Activated CD8-positive, alpha-beta T cell treated with anti-CD3 and anti-CD28 coated beads, Interleukin-2, amount 10 ng/mL, durations not matched to agents 7 days and 5 days (primary cell): ENCODE results near the gene NDUFB5. TPM values are rescaled to one million over a fixed set of nuclear protein-coding genes. Genes with fewer than 3 reads are reported as not detected.

Source experiments
- ATAC-seq: fragments of 150-1000 bp; cut with Tn5 transposase; one replicate; pipeline ENCODE4 v1.10.0; 2021; ENCODE audit warnings: moderate library complexity
- CTCF ChIA-PET: fragments of 350-600 bp; sonication (Branson Sonifier 250); formaldehyde crosslinking; loops from one replicate; lab custom pipeline; 2021; ENCODE audit warnings: antibody characterized with exemption; lab: Charles Lee
- POLR2A ChIA-PET: fragments of 350-600 bp; sonication (Branson Sonifier 250); formaldehyde crosslinking; loops from one replicate; lab custom pipeline; 2021; ENCODE audit warnings: antibody characterized with exemption; lab: Charles Lee
- DNase-seq: peaks from one replicate; pipeline ENCODE4 v3.0.0-alpha.2; 2020
- H3K27ac Mint-ChIP-seq: one replicate; pipeline ENCODE4 v1.8.0; 2021; ENCODE audit warnings: mild to moderate bottlenecking, mixed read lengths
- H3K27me3 Mint-ChIP-seq: one replicate; pipeline ENCODE4 v1.8.0; 2021; ENCODE audit warnings: low read depth, mixed read lengths
- H3K36me3 Mint-ChIP-seq: one replicate; pipeline ENCODE4 v1.8.0; 2021; ENCODE audit warnings: low read depth, mixed read lengths
- H3K4me1 Mint-ChIP-seq: one replicate; pipeline ENCODE4 v1.8.0; 2021; ENCODE audit warnings: low read depth, mixed read lengths
- H3K4me3 Mint-ChIP-seq: one replicate; pipeline ENCODE4 v1.8.0; 2021; ENCODE audit warnings: mild to moderate bottlenecking, mixed read lengths
- H3K9me3 Mint-ChIP-seq: one replicate; pipeline ENCODE4 v1.8.0; 2022; ENCODE audit warnings: mixed read lengths; ENCODE audit not compliant: insufficient read depth
- total RNA-seq, 2 experiments: library from RNA; stranded (reverse); gene quantifications; one replicate each; pipeline ENCODE4 v1.2.3, GENCODE V29; 2021

Gene NDUFB5
- total RNA-seq = 10 to 100 TPM; 87.1 to 95.9 TPM

DNA sequence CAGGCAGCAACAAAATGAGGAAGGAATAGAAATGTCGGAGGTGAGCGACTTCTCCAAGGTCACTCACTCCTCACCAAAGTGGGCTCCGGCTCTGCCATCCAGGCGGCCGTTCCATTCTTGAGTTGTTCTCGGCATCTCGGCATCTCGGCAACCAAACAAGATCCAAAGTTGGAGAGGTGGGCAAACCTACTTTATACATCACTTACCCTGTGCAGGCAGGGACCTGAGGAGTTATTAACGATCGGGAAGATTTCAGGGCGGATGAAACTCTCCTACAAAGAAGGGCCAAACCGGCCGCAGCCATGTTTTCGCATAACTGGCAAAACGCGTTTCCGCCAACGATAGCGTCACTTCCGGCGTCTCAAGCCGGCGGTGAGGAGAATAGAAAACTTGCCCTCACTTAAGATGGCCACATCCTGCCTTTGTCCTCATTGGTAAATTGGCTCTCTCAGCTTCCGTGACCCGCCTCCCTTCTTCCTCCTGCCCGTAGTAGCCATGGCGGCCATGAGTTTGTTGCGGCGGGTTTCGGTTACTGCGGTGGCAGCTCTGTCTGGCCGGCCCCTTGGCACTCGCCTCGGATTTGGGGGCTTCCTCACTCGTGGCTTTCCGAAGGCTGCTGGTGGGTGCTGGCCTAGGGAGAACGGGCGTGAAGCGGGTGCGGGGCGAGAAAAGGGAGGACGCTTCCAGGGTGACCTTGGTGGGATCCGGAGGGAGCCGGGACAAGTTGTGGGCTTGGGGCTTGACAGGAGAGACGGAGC lies at the start of gene NDUFB5, which contains the start of gene MRPL47:
TSS of gene NDUFB5 (plus strand) at position 474 of the 758 bp plus-strand sequence. CDS start at position 496, 22 bp downstream.
TSS of gene MRPL47 (minus strand) at position 318 of the 758 bp plus-strand sequence. CDS start at position 304, 14 bp downstream.
- peak; percentile 95 for ATAC-seq
- H3K27ac Mint-ChIP-seq = peak within 1 kb of the TSS; percentile 99
- peaks cover 46% of the 10 kb centered on the region for H3K4me1 Mint-ChIP-seq
- H3K27me3 Mint-ChIP-seq = no peaks in the 10 kb centered on the region
- H3K4me3 Mint-ChIP-seq = peak within 1 kb of the TSS; percentile 99
- DNase-seq = peak; percentile 96
- no peaks in the 10 kb centered on the region for H3K9me3 Mint-ChIP-seq
- CTCF ChIA-PET = interaction anchor here (0.7 to 1.0 kb wide), 2 partner anchors 49 to 1001 kb away, joined by 3 to 4 read pairs; no protein-coding TSS in a partner anchor
- H3K36me3 Mint-ChIP-seq = peaks cover 43% of the 10 kb centered on the region
- POLR2A ChIA-PET = interaction anchor here (0.7 to 2.1 kb wide), 12 partner anchors 9 to 283 kb away, joined by 3 to 16 read pairs (median 3); partner anchors contain the start of genes ACTL6A, MFN1 and USP13

DNA sequence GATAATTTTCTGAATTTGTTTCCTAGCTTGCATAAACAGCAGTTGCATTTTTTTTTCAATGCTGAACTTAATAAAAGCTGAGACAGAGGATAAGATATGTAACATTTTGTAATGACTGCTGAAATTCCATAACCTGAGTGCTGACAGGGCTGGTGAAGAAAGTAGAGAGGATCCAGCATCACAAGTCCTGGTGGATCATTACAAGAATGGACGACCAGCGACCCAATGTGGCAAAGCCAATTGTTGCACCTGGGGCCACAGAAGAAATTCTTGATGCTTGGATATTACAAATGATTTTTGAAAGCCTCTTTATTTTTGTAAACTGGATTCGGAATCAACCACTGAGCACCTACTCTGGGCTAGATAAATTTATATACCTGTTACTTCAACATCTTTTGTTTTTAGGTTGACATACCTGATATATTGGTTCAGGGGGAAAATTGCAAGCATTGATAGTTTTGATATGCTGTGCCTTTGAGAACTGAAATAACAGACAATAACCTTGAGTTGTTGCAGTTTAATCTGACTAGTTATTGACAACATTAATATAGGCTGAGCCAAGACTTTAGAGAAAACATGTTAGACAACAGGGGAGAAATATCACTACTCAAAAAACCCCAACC lies 45.7 kb upstream of the NDUFB5 start:
- ATAC-seq = no peak
- ChIA-PET CTCF (interaction anchor here (1.4 to 1.6 kb wide), 2 partner anchors 237 to 544 kb away, joined by 4 to 8 read pairs; no protein-coding TSS in a partner anchor), POLR2A (no interaction called here)
- H3K36me3 Mint-ChIP-seq = peaks cover 2% of the 10 kb centered on the region
- DNase-seq = peak; percentile 67
- no peaks in the 10 kb centered on the region for H3K9me3 Mint-ChIP-seq
- no peak overlapping the region for H3K27ac Mint-ChIP-seq
- H3K4me1 Mint-ChIP-seq = peaks cover 13% of the 10 kb centered on the region
- no peak overlapping the region for H3K4me3 Mint-ChIP-seq
- H3K27me3 Mint-ChIP-seq = peaks cover 15% of the 10 kb centered on the region

DNA sequence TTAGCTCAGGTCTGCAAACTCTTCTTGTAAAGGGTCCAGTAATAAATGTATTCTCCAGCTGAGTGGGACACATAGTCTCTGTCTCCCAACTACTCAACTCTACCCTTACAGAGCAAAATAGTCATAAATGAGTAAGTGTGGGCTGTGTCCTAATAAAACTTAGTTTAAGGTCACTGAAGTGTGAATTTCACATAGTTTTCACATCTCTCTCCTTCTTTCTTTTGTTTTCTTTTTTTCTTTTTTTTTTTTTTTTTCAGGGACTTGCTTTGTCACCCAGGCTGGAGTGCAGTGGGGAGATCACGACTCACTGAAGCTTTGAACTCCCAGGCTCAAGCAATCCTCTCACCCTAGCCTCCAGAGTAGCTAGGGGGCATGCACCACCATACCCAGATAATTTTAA lies 43.8 kb upstream of the NDUFB5 start:
- Mint-ChIP-seq H3K4me3 (no peak overlapping the region), H3K4me1 (peaks cover 30% of the 10 kb centered on the region), H3K27me3 (peaks cover 11% of the 10 kb centered on the region), H3K9me3 (no peaks in the 10 kb centered on the region), H3K36me3 (peaks cover 2% of the 10 kb centered on the region), H3K27ac (no peak overlapping the region)
- ATAC-seq (no peak), DNase-seq (no peak)
- POLR2A ChIA-PET = interaction anchor here (0.6 kb wide), 1 partner anchor 122 kb away, joined by 3 read pairs; no protein-coding TSS in a partner anchor
- CTCF ChIA-PET = interaction anchor here (0.9 to 1.4 kb wide), 2 partner anchors 239 to 545 kb away, joined by 3 to 5 read pairs; no protein-coding TSS in a partner anchor

DNA sequence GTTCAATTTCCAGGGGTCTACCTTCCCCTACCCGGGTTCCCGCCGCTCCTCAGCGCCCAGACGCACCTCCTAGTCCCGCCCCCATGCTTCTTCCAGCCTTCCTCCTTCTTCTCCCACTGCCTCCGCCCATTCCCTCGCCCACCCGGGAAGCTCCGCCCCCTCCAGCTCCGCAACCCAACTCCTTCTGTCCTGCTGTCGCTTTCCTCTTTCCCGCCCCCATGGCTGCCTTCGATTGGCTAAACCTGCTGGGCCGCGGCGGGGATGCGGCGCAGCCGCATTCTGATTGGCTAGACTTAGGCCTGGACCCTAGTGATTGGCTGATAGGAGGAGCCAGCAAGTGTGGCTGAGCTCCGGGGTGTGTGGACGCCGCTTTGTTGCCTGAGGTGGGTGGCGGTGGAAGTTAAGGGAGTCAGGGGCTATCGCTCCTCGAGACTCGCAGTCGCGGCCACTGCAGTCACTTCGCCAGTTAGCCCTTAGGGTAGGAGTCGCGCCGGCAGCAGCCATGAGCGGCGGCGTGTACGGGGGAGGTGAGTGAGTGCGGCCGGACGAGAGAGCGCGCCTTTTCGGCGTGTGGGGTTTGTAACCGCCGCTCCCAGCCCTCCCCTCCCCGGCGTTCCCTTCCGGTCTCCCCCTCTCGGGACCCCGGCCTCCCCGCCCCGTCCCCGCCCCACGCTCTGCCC lies 41.9 kb upstream of the NDUFB5 start, which contains the start of gene ACTL6A:
TSS of gene ACTL6A (plus strand) at position 336 of the 680 bp plus-strand sequence. CDS start at position 503, 167 bp downstream.
- H3K36me3 Mint-ChIP-seq = peaks cover 2% of the 10 kb centered on the region
- POLR2A ChIA-PET = interaction anchor here (0.6 to 1.8 kb wide), 7 partner anchors 42 to 1349 kb away, joined by 3 to 9 read pairs (median 3); partner anchors contain the start of genes GNB4, MRPL47, NDUFB5 and PIK3CA
- ATAC-seq = peak; percentile 97
- H3K4me1 Mint-ChIP-seq = peaks cover 33% of the 10 kb centered on the region
- DNase-seq = peak; percentile 99
- H3K27ac Mint-ChIP-seq = peak within 1 kb of the TSS; percentile 98
- H3K9me3 Mint-ChIP-seq = no peaks in the 10 kb centered on the region
- peak within 1 kb of the TSS; percentile 99 for H3K4me3 Mint-ChIP-seq
- peaks cover 8% of the 10 kb centered on the region for H3K27me3 Mint-ChIP-seq
- CTCF ChIA-PET = interaction anchor here (0.7 to 1.8 kb wide), 11 partner anchors 9 to 547 kb away, joined by 3 to 5 read pairs (median 4); partner anchors contain the start of gene GNB4

DNA sequence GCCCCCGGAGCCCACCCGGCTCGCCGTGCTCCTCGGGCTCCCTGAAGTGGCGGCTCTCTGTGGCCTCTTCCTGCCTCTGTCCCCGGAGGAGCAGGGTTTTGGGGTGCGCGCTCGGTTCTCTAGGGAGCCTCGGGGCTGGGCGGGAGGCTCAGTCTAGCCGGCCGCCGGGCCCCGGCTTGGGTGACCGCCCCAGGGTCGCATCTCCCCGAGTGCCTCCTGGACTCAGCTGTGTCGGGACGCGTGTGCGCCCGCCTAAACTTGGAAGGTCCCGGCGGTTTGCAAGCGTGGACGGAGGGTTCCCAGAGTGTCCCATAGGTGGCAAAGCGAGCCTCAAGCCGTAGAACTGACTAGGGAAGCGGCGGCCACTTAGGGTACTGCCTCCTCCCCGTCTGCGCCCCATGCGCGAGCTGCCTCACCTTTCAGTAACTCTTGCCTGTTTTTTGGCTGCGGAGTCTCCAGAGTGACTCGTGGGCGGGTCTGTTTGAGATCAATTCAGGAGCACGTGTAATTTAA lies 41.3 kb upstream of the NDUFB5 start:
- DNase-seq (peak; percentile 84), ATAC-seq (peak; percentile 64)
- H3K4me1 Mint-ChIP-seq = peaks cover 33% of the 10 kb centered on the region
- CTCF ChIA-PET = interaction anchor here (0.8 to 1.8 kb wide), 5 partner anchors 10 to 548 kb away, joined by 3 to 4 read pairs (median 4); partner anchors contain the start of gene GNB4
- H3K27ac Mint-ChIP-seq = peak overlapping the region; percentile 98
- POLR2A ChIA-PET = interaction anchor here (0.8 to 1.8 kb wide), 6 partner anchors 41 to 1348 kb away, joined by 3 to 9 read pairs (median 4); partner anchors contain the start of genes GNB4, MRPL47, NDUFB5 and PIK3CA
- peaks cover 3% of the 10 kb centered on the region for H3K36me3 Mint-ChIP-seq
- H3K9me3 Mint-ChIP-seq = no peaks in the 10 kb centered on the region
- peak overlapping the region; percentile 99 for H3K4me3 Mint-ChIP-seq
- H3K27me3 Mint-ChIP-seq = peaks cover 8% of the 10 kb centered on the region

DNA sequence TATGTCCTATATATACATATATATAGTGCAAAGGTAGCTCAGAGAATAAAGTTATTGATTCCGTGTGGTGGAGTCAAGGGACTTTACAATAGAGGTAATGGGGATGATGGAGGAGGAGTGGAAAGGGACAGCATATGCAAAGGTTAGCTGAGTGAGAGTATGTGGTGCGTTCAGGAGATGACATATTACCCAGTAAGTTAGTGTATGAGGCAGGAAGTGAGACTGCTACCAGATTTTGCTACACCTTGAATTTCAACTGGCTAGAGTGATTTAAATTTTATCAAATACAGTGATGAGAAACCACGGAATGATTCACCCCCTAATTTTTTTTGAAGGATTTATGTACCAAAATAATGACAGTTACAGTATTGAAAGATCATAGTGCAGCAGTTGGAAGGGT lies 39.1 kb upstream of the NDUFB5 start:
- ChIA-PET POLR2A (interaction anchor here (0.9 kb wide), 1 partner anchor 39 kb away, joined by 3 read pairs; the partner anchor contains the start of genes MRPL47 and NDUFB5), CTCF (interaction anchor here (1.0 to 1.8 kb wide), 4 partner anchors 10 to 549 kb away, joined by 3 to 6 read pairs (median 4); no protein-coding TSS in a partner anchor)
- Mint-ChIP-seq H3K27me3 (peaks cover 2% of the 10 kb centered on the region), H3K27ac (peak overlapping the region; percentile 11), H3K4me1 (peaks cover 32% of the 10 kb centered on the region), H3K9me3 (no peaks in the 10 kb centered on the region), H3K4me3 (no peak overlapping the region), H3K36me3 (peaks cover 16% of the 10 kb centered on the region)
- ATAC-seq (no peak), DNase-seq (no peak)

DNA sequence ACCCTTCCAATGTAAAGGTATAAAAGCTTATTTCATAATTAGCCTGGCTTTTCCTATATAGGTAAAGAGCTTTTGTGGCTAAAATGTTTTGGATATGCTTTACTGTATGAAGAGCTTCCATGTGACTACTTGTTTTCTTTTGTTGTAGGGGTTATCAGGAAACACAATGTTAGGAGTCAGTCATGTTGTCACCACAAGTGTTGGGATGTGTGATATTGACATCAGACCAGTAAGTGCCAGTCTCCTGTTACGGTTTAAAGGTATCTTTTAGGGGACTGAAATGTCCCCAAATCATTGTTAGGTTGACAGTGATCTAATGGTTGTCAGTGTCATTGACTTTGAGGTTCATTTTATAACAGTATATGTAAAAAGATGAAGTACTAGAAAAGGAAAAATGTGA lies 23.6 kb upstream of the NDUFB5 start:
- Mint-ChIP-seq H3K27me3 (no peaks in the 10 kb centered on the region), H3K4me3 (no peak overlapping the region), H3K9me3 (no peaks in the 10 kb centered on the region), H3K4me1 (no peaks in the 10 kb centered on the region), H3K27ac (no peak overlapping the region), H3K36me3 (peaks cover 50% of the 10 kb centered on the region)
- no peak for DNase-seq
- CTCF ChIA-PET = no interaction called here
- POLR2A ChIA-PET = no interaction called here
- ATAC-seq = no peak

DNA sequence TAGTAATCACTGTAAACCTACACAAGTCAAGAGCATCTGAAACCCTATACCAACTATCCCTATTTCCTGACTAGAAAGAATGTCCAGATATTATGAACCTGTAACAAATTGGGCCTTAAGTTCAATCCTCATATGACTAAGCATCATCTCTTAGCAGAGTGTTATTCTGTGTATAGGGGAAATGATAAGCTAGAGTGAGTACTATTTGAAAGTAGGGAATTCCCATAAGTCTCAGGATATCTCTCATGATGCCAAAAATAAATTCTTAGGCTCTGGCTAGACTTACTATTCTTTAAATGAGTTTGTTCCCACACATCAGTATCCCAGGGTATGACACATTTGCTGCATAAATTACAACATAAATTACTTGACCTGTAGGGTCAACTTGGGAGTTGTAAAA lies 15.5 kb upstream of the NDUFB5 start:
- no peaks in the 10 kb centered on the region for H3K4me1 Mint-ChIP-seq
- DNase-seq = no peak
- H3K9me3 Mint-ChIP-seq = no peaks in the 10 kb centered on the region
- no peak for ATAC-seq
- peaks cover 48% of the 10 kb centered on the region for H3K36me3 Mint-ChIP-seq
- H3K27ac Mint-ChIP-seq = no peak overlapping the region
- H3K4me3 Mint-ChIP-seq = no peak overlapping the region
- no peaks in the 10 kb centered on the region for H3K27me3 Mint-ChIP-seq
- POLR2A ChIA-PET = no interaction called here
- CTCF ChIA-PET = no interaction called here

DNA sequence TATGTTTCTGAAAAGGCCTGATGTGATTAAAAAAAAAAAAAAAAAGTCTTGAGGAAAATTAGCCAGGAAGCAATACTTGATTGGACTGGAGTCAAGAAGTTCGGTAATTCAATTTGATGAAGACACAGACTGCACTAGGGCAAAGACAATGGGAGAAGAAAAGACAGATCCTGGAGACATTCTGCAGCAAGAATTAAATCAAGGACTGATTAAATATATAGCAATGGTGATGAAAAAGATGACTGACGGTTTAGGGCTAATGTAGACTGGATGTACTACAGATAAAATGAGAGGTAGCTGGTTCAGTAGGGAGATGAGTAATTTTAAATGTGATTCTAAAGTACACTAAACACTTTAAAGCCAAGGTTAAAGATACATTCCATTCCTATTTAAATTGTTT lies 13.9 kb upstream of the NDUFB5 start:
- ChIA-PET POLR2A (no interaction called here), CTCF (no interaction called here)
- ATAC-seq = no peak
- no peak overlapping the region for H3K4me3 Mint-ChIP-seq
- DNase-seq = no peak
- H3K4me1 Mint-ChIP-seq = no peaks in the 10 kb centered on the region
- no peaks in the 10 kb centered on the region for H3K9me3 Mint-ChIP-seq
- peaks cover 50% of the 10 kb centered on the region for H3K36me3 Mint-ChIP-seq
- no peaks in the 10 kb centered on the region for H3K27me3 Mint-ChIP-seq
- no peak overlapping the region for H3K27ac Mint-ChIP-seq

DNA sequence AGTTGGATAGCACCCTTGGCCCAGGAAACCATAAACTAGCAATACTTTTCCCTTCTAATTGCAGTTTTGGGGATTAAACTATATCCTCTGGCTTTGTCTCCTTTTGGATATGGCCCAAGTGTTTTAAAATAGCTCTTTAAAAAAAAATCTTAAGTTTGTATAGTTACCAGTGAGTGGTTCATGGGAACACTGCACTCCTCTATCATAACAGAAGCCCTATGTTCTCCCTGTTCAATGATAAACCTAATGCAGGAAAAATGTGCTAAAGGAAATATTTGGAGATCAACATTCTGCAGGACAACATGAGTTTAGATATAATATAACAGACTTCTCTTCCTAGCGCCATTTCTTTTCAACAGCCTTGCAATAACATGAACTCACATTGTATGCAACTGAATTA lies 13.3 kb upstream of the NDUFB5 start:
- POLR2A ChIA-PET = no interaction called here
- ATAC-seq (no peak), DNase-seq (no peak)
- H3K27me3 Mint-ChIP-seq = no peaks in the 10 kb centered on the region
- H3K9me3 Mint-ChIP-seq = no peaks in the 10 kb centered on the region
- peaks cover 52% of the 10 kb centered on the region for H3K36me3 Mint-ChIP-seq
- H3K4me1 Mint-ChIP-seq = no peaks in the 10 kb centered on the region
- CTCF ChIA-PET = no interaction called here
- H3K4me3 Mint-ChIP-seq = no peak overlapping the region
- no peak overlapping the region for H3K27ac Mint-ChIP-seq

DNA sequence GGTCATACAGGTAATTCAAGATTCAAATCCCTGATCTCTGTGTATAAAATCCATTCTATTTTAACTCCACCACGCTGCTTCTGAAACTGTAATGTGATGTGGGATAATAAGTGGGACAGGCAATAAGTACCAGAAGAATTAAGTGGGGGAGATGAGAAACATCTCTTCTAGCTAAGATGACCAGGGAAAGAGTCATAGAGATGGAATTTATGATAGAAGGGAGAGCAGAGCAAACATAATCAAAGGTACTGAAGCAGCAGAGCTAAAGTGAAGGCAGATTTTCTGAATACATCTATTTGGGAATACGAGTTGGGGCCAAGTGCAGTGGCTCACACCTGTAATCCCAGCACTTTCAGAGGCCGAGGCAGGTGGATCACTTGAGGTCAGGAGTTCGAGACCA lies 5.1 kb upstream of the NDUFB5 start:
- no peaks in the 10 kb centered on the region for H3K27me3 Mint-ChIP-seq
- ATAC-seq (no peak), DNase-seq (no peak)
- peaks cover 50% of the 10 kb centered on the region for H3K36me3 Mint-ChIP-seq
- CTCF ChIA-PET = no interaction called here
- no peak overlapping the region for H3K4me3 Mint-ChIP-seq
- POLR2A ChIA-PET = no interaction called here
- H3K27ac Mint-ChIP-seq = no peak overlapping the region
- H3K4me1 Mint-ChIP-seq = peaks cover 10% of the 10 kb centered on the region
- H3K9me3 Mint-ChIP-seq = no peaks in the 10 kb centered on the region
